Subcutaneous abdominal adipose tissue (tissue), 5 donors: ENCODE data around the gene FARP1.

Source experiments
- H3K27ac ChIP-seq: one replicate; pipeline ENCODE4 v1.7.0; 2013; ENCODE audit warnings: low read depth, mild to moderate bottlenecking, inconsistent platforms, low read length, moderate library complexity
- H3K27me3 ChIP-seq, 5 donors: one replicate each; pipeline ENCODE4 v1.7.0; 2013; ENCODE audit warnings: low read length in 5 of 5, inconsistent platforms in 1 of 5; ENCODE audit not compliant: control insufficient read depth in 5 of 5, insufficient read depth in 4 of 5
- H3K36me3 ChIP-seq, 5 donors: one replicate each; pipeline ENCODE4 v1.7.0; 2013; ENCODE audit warnings: low read length in 5 of 5; ENCODE audit not compliant: control insufficient read depth in 5 of 5, insufficient read depth in 5 of 5
- H3K4me1 ChIP-seq, 5 donors: one replicate each; pipeline ENCODE4 v1.7.0; 2013; ENCODE audit warnings: low read length in 5 of 5, mild to moderate bottlenecking in 3 of 5, moderate library complexity in 1 of 5; ENCODE audit not compliant: control insufficient read depth in 5 of 5, insufficient read depth in 5 of 5
- H3K4me3 ChIP-seq, 5 donors: one replicate each; pipeline ENCODE4 v1.7.0; 2013; ENCODE audit warnings: low read length in 5 of 5, low read depth in 1 of 5
- H3K9ac ChIP-seq, 5 donors: one replicate each; pipeline ENCODE4 v1.7.0; 2013; ENCODE audit warnings: low read length in 5 of 5, mild to moderate bottlenecking in 4 of 5, moderate library complexity in 3 of 5
- H3K9me3 ChIP-seq, 5 donors: one replicate each; pipeline ENCODE4 v1.7.0; 2013; ENCODE audit warnings: low read length in 5 of 5; ENCODE audit not compliant: control insufficient read depth in 5 of 5
- donor health status: healthy.
- donor health status: healthy.
- donor health status: healthy.
- donor health status: healthy.
- donor health status: healthy.

Gene FARP1, protein sequence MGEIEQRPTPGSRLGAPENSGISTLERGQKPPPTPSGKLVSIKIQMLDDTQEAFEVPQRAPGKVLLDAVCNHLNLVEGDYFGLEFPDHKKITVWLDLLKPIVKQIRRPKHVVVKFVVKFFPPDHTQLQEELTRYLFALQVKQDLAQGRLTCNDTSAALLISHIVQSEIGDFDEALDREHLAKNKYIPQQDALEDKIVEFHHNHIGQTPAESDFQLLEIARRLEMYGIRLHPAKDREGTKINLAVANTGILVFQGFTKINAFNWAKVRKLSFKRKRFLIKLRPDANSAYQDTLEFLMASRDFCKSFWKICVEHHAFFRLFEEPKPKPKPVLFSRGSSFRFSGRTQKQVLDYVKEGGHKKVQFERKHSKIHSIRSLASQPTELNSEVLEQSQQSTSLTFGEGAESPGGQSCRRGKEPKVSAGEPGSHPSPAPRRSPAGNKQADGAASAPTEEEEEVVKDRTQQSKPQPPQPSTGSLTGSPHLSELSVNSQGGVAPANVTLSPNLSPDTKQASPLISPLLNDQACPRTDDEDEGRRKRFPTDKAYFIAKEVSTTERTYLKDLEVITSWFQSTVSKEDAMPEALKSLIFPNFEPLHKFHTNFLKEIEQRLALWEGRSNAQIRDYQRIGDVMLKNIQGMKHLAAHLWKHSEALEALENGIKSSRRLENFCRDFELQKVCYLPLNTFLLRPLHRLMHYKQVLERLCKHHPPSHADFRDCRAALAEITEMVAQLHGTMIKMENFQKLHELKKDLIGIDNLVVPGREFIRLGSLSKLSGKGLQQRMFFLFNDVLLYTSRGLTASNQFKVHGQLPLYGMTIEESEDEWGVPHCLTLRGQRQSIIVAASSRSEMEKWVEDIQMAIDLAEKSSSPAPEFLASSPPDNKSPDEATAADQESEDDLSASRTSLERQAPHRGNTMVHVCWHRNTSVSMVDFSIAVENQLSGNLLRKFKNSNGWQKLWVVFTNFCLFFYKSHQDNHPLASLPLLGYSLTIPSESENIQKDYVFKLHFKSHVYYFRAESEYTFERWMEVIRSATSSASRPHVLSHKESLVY

DNA sequence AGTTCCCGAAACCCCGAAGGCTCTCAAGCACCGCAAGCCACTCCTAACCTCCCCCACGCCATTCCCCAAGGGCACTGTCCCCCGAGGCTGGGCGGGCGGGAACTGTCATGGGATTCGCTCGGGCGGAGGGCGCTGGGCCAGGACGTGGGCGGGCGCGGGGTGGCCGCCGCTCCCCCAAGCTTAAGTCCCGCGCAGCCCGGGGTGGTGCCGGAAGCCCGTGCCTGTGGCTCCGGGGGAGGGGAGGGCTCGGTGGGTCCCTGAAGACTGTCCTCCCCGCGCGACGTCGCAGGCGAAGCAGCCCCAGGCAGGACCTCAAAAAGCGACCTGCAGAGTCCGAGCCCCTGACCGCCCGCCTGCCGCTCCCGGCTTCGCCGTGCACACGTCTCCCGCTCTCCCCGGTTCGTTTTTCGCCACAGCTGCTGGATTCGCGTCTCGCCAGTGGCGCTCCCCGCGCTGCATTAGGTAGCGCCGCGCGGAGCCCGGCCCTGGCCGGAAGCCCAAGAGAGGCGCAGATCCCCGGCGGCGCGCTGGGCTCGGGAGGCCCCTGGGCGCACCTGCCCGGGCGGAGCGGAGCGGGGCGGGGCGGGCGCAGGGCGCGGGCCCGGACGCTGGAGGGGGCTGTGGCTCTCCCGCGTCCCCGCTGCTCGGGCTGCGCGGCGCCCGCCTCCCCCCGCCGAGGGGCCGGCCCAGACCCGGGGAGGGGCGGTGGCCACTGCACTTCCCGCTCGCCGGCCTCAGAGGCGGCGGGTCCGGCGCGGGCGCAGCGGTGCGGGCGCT is at the start of gene FARP1:
FARP1 (plus strand) TSS at position 715 of the 777 bp plus-strand sequence. CDS start 70,149 bp downstream, outside the sequence.
- Histone ChIP-seq H3K4me1 (peaks cover 0 to 26% (median 23%) of the 10 kb centered on the region in 5 donors), H3K27me3 (no peaks in the 10 kb centered on the region), H3K9me3 (no peaks in the 10 kb centered on the region), H3K4me3 (peak within 1 kb of the TSS; percentile 72 to 83 (median 73)), H3K36me3 (no peaks in the 10 kb centered on the region), H3K9ac (peak within 1 kb of the TSS; percentile 70 to 76 (median 72)), H3K27ac (peak within 1 kb of the TSS; percentile 46)

DNA sequence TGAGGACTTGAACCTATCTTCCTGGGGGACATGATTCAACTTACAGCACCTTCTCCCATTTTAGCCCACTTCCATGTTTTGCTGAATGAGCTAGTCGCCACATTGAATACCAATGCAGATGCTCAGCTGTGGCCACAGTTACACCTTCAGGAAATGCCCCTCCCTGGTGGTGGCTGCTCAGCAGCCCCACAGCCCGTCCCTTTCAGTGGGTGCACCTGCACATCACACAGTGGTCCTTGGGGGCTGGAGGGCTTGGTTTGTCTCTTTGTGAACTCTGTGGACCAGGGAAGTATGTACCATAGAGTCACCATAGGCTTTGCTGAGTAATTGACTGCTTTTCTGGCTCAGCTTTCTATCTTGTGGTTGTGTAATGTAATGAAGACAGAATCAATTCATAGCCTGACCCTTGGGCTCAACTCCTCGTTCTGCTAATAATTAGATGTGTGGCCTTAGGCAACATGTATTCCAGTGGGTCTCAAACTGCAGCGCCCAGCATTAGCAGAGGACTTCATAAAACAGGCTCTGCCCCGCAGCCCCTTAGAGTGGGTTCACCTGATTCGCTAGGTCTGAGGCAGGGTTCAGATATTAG is 48.1 kb upstream of the FARP1 start:
- H3K36me3 ChIP-seq: no peaks in the 10 kb centered on the region
- H3K9ac ChIP-seq: no peak overlapping the region
- peaks cover 0 to 2% (median 0%) of the 10 kb centered on the region in 5 donors for H3K4me1 ChIP-seq
- no peak overlapping the region for H3K27ac ChIP-seq
- H3K27me3 ChIP-seq: peaks cover 0 to 3% (median 0%) of the 10 kb centered on the region in 5 donors
- no peak overlapping the region for H3K4me3 ChIP-seq
- peaks cover 3 to 8% (median 4%) of the 10 kb centered on the region in 5 donors for H3K9me3 ChIP-seq

DNA sequence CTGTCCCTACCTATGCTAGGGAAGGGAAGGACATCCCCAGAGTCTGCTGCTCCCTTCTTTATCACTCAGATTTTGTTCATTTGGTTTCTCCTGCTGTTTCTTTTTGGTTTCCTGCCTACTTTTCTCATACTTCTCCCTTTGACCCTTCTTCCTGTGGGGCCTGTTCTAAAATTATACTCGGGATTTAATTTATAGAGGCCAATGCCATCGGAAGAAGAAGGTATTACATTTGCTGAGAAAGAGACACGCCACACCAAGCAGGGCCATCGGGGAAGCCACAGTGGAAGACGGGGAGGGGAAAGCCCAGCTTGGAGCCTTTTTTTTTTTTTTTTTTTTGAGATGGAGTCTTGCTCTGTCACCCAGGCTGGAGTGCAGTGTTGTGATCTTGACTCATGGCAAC is 46.8 kb upstream of the FARP1 start:
- no peaks in the 10 kb centered on the region for H3K36me3 ChIP-seq
- H3K9me3 ChIP-seq: peaks cover 0 to 5% (median 2%) of the 10 kb centered on the region in 5 donors
- no peak overlapping the region for H3K9ac ChIP-seq
- no peak overlapping the region for H3K4me3 ChIP-seq
- peaks cover 0 to 3% (median 0%) of the 10 kb centered on the region in 5 donors for H3K27me3 ChIP-seq
- no peak overlapping the region for H3K27ac ChIP-seq
- peaks cover 0 to 2% (median 0%) of the 10 kb centered on the region in 5 donors for H3K4me1 ChIP-seq

DNA sequence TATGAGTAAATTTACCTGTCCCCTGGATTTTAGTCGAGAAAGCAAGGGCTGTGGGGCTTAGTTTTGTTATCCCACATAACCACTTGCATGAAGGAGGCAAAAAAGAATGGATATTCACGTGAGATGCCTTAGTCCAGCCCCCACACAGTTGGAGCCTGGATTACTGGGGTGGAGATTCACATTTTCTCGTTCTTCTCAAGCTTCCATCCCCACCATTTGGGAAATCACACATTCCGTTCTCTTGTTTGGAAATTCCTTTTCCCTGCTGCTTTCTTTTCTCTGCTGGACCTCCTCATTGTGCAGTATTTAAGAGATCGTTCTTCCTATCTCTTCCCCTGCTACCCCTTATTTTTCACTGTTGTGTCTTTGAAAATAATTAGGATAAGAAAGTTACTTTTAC is 45.1 kb upstream of the FARP1 start:
- no peaks in the 10 kb centered on the region for H3K36me3 ChIP-seq
- H3K27ac ChIP-seq: no peak overlapping the region
- H3K4me1 ChIP-seq: peaks cover 0 to 2% (median 0%) of the 10 kb centered on the region in 5 donors
- no peak overlapping the region for H3K9ac ChIP-seq
- H3K27me3 ChIP-seq: peaks cover 0 to 3% (median 0%) of the 10 kb centered on the region in 5 donors
- H3K4me3 ChIP-seq: no peak overlapping the region
- peaks cover 0 to 5% (median 2%) of the 10 kb centered on the region in 5 donors for H3K9me3 ChIP-seq

DNA sequence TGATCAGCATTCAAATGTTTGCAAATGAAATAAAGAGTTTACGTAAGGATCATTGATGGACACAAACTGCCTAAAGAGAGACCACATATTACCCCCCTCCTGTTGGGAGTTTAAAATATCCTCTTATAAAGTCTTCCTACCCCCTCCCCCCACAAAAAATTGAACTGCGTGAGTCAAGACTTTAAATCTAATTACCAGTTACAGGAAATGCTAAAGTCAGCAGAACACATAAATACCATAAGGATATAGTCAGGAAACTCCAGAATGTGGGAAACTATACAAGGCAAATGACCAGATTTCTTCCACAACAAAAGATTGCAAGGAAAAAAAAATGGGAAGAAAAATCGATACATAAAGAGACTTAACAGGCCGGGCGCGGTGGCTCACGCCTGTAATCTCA is 44.4 kb upstream of the FARP1 start:
- peaks cover 0 to 3% (median 0%) of the 10 kb centered on the region in 5 donors for H3K27me3 ChIP-seq
- H3K9me3 ChIP-seq: no peaks in the 10 kb centered on the region
- H3K9ac ChIP-seq: no peak overlapping the region
- H3K4me3 ChIP-seq: no peak overlapping the region
- no peaks in the 10 kb centered on the region for H3K36me3 ChIP-seq
- no peak overlapping the region for H3K27ac ChIP-seq
- H3K4me1 ChIP-seq: peaks cover 0 to 2% (median 0%) of the 10 kb centered on the region in 5 donors

DNA sequence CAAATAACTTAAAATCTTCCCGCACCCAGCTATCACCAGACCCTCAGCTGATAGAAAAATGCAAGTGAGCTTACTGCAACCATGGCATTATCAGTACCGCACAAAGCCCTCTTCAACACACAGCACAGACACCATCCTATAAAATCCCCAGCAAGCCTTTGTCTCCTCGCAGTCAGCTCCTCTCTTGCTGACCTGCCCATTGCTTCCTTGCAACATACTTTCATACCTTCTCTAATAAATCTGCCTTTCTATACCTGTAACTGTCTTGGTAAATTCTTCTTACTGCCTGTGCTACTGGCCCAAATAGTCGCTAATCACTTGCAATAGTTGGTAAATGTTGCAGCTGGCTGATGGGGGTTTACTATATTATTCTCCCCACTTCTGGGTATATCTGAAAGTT is 43.3 kb upstream of the FARP1 start:
- H3K27ac ChIP-seq: no peak overlapping the region
- peaks cover 0 to 3% (median 0%) of the 10 kb centered on the region in 5 donors for H3K27me3 ChIP-seq
- no peaks in the 10 kb centered on the region for H3K9me3 ChIP-seq
- no peak overlapping the region for H3K4me3 ChIP-seq
- H3K36me3 ChIP-seq: no peaks in the 10 kb centered on the region
- peaks cover 0 to 2% (median 0%) of the 10 kb centered on the region in 5 donors for H3K4me1 ChIP-seq
- no peak overlapping the region for H3K9ac ChIP-seq

DNA sequence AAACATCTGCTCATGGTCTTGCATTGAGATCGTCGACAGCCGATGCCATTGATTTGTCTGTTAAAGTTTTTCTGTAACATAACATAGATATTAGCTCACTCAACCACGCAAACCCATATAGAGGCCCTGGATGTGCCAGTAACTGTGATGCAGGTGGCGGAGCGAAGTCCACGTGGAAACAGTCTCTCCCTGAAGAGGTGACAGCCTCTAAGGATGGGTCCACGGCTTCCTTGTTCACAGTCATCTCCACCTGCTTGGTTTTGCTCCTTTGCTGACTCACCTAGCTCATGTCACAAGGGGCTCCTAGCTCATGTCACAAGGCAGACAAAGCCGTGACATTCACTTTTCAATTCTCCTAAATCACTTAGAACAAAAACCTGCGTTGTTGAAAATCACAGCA is 42.4 kb upstream of the FARP1 start:
- Histone ChIP-seq H3K4me1 (peaks cover 0 to 2% (median 0%) of the 10 kb centered on the region in 5 donors), H3K36me3 (no peaks in the 10 kb centered on the region), H3K4me3 (no peak overlapping the region), H3K27ac (no peak overlapping the region), H3K9me3 (no peaks in the 10 kb centered on the region), H3K9ac (no peak overlapping the region), H3K27me3 (peaks cover 0 to 3% (median 0%) of the 10 kb centered on the region in 5 donors)

DNA sequence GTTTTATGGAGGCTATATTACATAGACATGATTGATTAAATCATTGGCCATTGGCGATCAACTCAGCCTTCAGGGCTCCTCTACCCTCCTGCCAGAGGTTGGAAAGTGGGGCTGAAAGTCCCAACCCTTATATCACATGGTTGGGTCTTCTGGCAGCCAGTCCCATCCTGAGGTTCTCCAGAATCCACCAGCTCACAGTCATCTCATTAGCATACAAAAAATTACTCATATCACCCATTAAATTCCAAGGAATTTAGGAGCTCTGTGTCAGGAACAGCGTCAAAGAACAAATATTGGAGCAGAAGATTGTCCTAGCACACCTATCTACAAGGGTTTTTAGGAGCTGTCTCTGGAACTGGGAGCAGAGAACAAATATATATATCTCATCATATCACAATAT is 39.4 kb upstream of the FARP1 start:
- Histone ChIP-seq H3K27ac (no peak overlapping the region), H3K9me3 (no peaks in the 10 kb centered on the region), H3K27me3 (no peaks in the 10 kb centered on the region), H3K9ac (no peak overlapping the region), H3K4me3 (no peak overlapping the region), H3K4me1 (no peaks in the 10 kb centered on the region), H3K36me3 (no peaks in the 10 kb centered on the region)
